NCI-H345 treated with DMSO at 0.1 percent for 48 hours (cell line): ENCODE measurements around the gene INMT.

ENCODE experiments used
- DNase-seq: peaks from one replicate; lab custom pipeline; 2025; ENCODE audit not compliant: unreplicated experiment; lab: John Stamatoyannopoulos, UW

Gene INMT

DNA sequence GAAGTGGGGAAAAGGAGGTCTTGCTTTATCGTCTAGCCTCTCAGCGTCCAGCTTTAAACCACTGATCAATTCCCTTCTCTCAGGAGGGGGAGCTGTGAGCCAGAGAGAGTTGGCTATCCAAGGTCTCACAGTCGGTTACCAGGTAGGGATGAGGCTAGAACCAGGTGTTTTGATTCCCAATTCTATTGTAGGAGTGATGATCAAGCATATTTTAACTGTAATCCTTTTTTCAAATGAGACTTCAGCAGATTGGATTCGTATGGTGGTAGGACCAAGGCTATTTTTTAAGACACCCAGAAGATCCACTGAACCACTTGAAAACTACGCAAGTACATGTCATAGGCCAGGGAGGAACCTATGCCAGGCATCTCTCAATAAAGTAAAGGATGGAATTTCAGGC is 27.6 kb downstream of the INMT start:
- no peak for DNase-seq

DNA sequence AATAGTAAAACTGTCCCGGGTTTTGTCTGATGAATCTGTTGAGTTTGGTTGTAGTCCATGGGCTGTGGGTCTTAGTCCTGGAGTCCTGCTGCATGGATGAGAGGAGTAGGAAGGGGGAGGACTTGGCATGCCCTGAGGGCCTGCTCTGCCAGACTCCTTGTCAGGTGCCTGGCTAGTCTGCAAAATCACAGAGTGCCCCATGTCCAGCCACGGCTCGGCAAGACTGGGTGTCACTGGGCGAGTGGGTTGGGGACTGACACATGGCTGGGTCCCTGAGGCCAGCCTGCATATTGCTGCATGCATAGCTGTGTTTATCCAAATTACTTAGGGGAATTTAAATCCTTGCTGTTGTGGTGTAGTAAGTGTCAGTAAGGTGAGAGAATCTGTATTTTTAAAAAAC is 29.0 kb downstream of the INMT start:
- no peak for DNase-seq

DNA sequence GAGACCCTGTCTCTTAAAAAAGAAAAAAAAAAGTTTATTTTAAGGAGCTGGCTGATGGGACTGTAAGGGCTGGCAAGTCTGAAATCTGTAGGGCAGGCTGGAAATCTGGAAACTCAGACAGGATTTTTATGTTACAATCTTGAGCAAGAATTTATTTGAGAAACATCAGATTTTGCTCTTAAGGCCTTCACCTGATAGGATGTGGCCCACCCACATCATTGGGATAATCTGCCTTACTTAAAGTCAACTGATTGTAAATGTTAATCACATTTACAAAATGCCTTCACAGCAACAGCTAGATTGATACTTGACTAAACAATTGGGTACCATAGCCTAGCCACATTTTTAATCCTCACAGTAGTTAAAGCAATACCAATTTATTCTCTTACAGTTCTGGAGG is 30.8 kb downstream of the INMT start:
- DNase-seq = no peak

DNA sequence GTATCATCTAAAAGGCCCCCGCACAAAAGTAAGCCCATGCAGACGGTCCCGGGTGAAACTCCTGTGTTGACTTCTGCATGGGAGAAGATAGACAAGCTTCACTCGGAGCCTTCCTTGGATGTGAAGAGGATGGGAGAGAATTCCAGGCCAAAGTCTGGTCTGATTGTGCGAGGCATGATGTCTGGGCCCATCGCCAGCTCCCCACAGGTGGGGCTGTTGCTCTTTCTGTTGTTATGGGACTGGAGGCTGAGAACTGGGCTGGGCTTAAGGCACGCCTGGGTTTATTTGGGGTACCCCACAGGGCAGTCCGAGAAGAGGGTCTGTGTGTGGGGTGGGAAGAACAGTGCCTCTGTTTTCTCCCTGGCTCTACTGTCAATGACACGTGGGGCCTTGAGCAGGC is 33.9 kb downstream of the INMT start:
- no peak for DNase-seq

DNA sequence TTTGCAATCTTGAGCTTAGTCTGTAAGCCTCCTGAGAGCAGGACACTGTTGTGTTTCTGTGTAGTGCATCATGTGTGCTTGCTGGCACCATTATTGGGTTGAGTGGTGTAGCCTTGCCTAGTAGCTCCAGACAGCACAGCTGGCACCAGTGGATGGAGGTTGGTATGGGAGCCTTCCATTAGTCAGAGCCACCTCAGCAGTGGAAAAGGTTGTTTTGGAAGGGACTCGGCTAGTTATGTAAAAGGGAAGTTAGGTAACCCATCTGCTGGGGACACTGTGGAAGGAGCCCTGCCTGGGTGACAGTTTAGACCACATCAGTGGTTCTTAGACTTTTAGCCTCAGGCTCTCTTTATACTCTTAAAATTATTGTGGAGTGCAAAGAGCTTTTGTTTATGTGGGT is 35.6 kb downstream of the INMT start:
- no peak for DNase-seq

DNA sequence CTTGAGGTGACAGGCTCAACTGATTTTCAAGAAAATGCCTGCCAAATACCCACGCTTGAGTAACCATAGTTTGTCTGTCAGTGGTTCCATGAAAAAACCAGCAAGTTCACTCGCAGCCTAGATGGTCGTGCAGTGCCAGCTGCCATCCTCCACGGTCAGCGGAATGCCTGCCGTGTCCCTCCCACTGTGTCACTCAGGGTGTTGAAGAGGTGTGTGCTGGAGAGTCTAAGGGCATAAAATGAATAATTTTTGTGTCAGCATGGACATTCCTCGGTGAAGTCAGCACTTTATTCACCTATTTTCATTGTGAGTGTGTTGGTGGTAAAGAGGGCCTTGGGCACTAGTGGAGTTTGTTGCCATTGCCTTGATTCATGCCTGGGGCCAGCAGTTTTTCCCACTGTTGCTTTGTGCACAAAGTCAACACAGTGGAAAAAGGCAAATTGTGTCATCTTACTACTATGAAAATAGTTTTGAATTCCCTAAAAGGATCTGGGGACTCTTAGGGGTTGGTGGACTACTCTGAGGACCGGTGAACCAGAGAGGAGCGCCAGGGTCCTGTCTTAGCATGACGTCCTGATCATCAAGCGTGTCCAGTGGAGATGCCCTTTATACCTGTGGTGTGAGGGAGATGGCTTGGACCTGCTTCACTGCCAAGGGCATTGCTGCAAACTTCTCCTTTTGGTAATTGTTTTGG is 36.9 kb downstream of the INMT start:
- DNase-seq = no peak

DNA sequence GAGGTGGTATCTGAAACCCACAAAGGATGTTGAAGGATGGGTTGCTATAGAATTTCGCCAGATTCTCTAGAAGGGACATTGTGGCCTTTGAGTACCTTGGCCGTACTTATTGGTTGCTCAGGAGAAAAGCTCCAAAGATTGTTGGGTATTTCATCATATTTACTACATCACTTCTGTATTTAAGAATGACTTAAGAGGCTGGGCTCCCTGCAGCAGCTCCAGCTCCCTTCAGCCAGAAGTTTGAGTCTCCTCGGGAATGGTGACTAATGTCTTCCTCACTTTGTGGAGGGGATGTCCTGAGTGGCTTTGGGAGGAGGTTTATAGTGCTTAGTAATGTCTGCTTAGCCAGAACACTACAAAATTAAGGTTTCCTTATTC is 37.4 kb downstream of the INMT start:
- no peak for DNase-seq

DNA sequence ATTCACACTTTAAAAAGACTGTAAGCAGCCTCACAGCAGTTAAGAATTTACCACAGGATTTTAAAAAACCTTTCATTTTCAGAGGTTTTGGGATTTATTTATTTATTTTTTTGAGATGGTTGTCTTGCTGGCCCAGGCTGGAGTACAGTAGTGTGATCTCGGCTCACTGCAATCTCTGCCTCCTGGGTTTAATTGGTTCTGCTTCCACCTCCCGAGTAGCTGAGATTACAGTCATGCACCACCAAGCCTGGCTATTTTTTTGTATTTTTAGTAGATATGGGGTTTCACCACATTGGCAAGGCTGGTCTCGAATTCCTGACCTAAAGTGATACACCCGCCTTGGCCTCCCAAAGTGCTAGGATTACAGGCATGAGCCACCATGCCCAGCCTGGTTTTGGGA is 38.4 kb downstream of the INMT start:
- no peak for DNase-seq

DNA sequence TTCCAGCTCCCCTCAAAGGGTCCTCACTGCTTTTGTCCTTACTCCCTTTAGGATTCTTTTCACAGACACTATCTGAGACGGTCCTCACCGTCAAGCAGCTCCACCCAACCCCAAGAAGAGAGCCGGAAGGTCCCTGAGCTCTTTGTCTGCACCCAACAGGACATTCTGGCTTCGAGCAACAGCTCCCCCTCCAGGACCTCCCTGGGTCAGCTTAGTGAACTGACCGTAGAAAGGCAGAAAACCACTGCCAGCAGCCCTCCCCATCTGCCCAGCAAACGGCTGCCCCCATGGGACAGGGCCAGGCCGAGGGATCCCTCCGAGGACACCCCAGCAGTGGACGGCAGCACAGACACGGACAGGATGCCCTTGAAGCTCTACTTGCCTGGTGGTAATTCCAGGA is 39.2 kb downstream of the INMT start:
- no peak for DNase-seq

DNA sequence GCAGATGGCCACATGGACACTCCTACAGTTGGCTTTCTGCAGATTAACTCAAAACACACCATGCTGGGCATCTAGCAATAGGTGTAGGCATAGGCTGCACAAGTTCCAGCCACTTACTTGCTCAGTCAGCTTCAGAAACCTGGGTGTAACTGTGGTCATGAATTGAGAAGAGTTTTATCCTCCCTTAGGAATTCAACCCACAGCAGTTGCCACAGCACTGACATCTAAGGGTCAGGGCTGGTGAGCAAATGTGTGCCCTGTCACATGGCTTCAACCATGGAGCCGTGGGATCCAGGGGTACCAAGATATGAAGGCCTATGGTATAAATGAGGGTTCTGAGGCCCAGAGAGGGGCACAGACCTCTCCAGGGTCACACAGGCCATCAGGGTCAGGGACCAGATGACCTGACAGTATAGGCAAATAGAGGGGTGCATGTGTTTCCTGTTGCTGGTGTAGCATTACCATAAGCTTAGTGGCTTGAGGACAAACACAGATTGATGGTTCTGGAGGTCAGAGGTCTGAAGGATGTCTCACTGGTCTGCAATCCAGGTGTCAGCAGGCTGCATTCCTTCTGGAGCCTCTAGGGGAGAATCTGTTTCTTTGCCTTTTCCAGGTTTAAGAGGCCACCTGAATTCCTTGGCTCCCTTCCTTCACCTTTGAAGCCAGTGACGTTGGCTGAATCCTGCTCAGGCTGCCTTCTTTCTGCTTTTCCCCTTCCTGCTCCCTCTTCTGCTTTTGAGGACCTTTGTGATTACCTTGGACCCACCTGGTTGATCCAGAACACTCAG is 43.4 kb downstream of the INMT start:
- no peak for DNase-seq

DNA sequence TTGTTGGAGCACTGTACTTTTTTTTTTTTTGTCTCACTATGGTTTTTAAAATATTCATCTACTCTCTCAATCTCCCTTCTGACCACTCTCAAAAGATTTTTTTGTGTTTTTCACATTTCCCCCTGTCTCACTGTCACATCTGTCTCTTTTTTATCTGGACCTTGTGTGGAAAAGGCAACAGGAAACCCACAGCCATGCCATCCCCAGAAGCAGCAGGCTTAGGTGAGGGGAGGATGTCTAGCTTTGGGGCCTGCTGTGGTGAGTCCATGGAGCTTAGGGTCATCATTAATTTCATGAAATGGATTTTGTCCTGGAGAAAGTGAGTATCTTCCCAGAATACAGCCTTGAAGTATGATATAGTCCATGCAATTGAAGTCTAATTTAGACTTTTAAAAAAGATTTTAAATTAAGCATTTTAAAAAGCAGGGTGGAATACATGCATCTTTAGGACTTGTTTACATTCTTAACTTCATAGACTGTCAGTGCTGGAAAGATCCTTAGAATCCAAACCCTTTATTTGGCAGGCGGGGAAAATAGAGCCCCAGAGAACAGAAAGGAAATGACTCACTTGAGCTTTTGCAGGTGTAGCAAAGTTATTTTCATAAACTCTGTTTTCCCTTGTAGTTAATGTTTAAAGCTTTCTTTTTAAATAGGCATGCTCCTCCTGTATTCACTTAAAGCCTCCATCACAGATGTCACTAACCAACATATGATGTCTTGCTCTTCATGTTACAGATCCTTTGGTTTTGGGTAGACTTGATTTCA is 44.4 kb downstream of the INMT start:
- DNase-seq = no peak

DNA sequence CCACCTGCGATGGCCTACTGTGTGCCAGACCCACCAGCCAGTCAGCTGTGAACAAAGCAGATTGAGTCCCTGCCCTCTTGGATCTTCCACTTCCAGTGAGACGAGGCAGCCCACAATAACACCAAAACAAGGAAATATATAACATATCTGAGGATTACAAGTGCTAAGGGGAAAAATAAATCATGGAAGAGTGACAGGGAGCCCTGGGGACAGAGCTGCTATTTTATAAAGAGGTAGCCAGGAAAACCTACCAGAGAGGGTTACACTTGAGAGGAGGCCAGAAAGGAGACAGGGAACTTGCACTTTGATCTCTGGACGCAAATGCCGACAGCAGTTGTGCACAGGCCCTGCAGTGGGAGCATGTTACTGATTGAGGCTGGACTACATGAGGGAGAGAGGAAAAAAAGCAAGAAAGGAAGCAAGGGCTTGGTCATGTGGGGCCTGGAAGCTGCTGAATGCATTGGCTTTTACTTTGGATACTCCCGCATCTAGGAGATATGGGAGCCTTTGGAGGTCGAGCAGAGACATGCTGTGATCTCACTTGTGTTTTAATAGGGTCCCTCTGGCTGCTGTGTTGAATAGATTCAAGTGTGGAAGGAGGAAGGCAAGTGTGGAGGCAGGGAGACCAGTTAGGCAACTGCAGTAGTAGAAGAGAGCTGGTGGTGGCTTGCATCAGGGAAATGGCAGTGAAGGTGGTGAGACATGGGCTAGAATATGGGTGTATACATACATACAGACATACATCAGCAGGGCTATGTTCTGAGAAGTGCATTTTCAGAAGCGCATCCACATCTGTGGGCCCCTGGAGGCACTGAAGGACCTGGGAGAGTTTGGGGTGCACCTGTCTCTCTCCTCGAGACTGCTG is 45.5 kb downstream of the INMT start:
- no peak for DNase-seq

DNA sequence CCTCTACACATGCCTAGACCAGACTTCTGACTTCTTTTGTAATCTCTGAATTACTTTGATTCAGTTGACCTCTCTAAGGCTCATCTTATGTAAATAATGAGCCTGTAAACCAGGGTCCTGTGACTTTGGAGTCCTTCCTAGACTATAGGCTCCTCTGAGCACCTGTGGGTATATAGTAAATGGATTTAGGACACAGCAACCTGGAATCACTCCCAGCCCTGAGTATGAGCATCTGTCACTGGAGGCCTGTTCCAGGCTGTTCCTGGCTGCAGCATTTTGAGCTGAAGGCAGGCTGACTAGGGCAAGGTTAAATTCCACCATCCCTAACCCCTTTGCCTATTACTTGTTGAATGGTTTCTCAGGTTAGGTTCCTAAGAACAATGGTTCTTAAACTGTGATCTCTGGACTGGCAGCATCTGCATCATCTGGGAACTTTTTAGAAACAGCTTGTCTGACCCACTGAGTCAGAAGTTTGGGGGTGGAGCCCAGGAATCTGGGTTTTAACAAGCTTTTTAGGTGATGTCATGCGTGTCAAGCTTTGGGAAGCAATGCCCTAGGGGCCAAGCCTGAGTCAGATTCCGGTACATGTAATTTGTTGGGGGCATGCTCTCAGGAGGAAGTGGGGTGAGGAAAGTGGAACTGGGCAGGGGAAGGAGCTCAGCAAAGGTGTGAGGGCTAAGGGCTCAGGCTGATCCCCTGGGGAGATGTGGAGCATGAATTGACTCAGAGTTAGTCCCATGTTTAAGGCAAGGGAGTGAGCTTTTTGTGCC is 47.5 kb downstream of the INMT start:
- DNase-seq = no peak

DNA sequence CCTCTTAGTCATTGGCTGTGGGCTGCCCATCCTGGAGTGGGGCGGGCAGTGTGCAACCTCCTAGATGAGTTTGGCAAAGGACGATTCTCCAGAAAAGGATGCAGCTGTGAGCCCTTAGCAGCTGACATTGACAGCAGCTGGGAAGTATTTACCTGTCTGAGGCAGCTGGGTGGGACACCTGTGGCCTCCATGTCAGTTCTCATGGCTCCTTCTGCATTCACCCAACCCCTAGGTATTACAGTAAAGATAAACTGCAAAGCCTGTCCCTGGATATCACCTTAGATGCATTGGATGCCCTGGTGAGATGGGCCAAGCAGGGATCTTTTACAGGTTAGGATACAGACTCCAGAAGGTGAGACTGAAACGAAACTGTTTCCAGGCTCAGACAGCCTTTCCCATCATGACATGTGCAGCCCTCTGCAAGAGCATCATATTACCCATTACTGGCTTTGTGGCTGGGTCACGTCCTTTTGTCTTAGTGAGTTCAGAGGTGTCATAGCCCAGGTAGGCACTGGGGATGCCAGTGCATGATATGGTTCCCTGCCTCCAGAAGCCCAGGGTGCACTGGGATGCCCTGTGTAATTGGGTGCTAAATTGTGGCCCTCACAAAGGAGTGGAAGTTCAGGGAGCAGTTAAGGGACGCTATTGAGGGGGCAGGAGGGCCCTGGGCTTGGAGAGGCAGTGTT is 48.2 kb downstream of the INMT start:
- no peak for DNase-seq

DNA sequence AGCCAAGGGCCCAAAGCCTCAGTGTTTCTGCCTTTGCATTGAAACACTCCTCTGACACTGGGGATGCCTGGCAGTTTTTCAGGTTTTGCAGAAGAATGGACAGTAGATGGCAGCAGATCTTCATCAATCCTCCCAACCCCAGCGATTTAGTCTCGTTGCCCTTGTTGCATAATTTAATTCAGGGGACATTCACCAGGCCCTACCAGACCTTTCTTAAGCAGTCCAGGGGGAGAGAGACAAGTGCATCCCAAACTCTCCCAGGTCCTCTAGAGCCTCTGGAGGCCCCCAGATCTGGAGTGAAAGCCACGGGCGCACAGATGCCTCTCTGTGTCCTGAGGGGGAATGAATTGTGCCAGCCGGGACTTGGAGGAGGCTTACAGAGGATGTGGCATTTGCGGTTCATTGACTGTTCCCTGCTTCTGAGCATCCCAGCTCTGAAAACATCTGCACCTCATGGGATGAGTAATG is 48.9 kb downstream of the INMT start:
- DNase-seq = peak; percentile 66

DNA sequence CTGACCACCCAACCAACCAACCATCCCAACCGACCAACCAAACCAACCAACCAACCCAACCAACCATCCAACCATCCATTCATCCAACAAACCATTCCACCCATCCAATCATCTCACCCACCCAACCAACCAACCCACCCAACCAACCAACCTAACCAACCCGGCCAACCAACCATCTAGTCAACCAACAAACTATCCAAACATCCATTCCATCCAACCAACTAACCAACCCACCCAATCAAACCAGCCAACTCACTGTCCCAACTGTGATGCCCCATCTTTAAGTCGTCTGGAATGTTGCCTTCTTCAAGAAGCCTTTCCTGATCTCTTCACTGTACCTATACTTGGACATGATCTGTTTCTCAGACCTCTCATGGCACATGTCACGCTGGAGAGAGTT is 50.9 kb downstream of the INMT start:
- DNase-seq = no peak

DNA sequence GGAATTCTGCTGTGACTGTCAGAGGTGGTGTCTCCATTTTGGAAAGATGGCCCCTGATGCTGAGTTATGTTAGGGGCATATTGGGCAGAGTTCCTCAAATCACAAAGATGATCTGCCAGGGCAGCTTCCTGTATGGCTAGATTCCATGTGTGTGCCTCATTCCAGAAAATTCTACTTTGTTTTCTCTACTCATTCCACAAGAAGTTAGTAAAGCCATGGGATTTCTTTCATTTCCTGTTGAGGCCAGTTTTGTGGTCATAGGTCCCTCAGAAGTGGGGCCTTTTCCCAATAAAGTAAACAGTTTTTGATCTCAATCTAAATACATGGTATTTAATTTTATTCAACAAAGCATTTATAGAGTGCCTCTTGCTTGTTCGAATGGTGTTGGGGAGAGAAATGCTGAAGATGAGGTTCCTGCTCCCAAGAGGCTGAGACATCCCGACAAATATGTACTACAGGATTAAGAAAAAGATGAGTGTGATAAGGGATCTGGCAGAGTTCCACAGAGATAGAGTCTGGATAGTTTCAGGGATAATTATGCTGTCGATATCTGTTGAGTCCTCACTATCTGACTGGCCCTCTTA is 52.2 kb downstream of the INMT start:
- DNase-seq = no peak

DNA sequence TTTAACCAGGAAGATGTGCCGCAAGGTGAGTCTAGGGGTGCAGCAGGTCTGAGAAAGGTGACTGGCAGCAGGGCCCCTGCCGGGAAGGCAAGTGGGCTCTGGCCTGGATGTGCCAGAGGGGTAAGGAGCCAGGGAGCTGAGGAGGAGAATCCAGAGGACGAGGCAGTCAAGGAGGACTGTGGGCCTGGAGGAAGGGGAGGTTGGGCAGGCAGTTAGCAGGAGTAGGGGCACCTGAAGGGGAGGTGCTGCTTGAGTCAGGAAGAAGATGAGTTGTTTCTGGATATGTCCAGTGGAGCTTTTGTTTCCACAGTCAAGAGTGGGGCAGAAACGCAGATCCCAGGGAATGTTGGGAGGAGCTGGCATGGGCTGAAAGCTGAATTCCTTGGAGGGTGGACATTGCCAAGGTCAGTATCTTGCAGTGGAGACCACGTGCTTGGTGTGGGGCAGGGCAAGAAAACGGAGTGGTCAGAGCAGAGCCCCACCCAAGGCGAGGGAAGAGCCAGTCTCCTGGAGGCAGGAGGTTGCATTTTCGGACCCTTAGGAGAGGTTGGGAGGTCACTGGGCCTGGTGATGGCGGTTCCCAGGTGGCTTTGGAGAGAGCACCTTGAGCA is 53.3 kb downstream of the INMT start:
- no peak for DNase-seq

DNA sequence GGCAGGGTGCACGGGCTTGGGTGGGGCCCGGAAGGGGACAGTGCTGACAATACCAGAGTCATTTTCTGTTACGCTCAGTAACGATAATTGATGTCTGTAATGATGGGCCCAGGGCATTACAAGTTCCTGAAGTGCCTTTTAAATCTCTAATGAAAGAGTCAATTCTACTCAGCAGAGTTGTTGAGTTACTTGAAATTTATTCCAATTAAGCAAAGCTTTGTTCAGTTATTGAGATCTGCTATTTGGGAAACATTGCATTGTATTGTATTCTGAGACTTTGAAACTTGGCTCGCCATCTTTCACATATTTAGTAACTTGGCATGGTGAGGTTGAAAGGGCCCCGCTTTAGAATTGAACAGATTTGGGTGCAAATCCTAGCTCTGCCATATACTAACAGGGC is 54.0 kb downstream of the INMT start:
- DNase-seq = no peak
